UCSD-AML1 (cell line): Measurements from ENCODE around the gene RAB11FIP3.

Experiments
- DNase-seq: peaks from one replicate; lab custom pipeline; 2025; ENCODE audit not compliant: unreplicated experiment; lab: John Stamatoyannopoulos, UW

Gene RAB11FIP3

GRCh38 chr16:551210-551609 lies 125.8 kb downstream of the RAB11FIP3 start:
- DNase-seq = no peak

GRCh38 chr16:552171-552570 lies 126.7 kb downstream of the RAB11FIP3 start:
- no peak for DNase-seq

- DNase-seq = no peak
Observed at GRCh38 chr16:553601-554296, 128.3 kb downstream of the RAB11FIP3 start.

GRCh38 chr16:554297-554621 lies 128.8 kb downstream of the RAB11FIP3 start:
- no peak for DNase-seq

GRCh38 chr16:554640-555365 lies 129.4 kb downstream of the RAB11FIP3 start:
- no peak for DNase-seq

GRCh38 chr16:555528-556473 lies 130.4 kb downstream of the RAB11FIP3 start:
- DNase-seq = no peak

GRCh38 chr16:556474-557173 lies 131.2 kb downstream of the RAB11FIP3 start:
- DNase-seq = no peak

- DNase-seq = no peak
Observed at GRCh38 chr16:557463-558297, 132.2 kb downstream of the RAB11FIP3 start.

- no peak for DNase-seq
Observed at GRCh38 chr16:558298-559020, 133.0 kb downstream of the RAB11FIP3 start.

- DNase-seq = no peak
Observed at GRCh38 chr16:559021-559380, 133.6 kb downstream of the RAB11FIP3 start.

- DNase-seq = no peak
Observed at GRCh38 chr16:559411-560203, 134.2 kb downstream of the RAB11FIP3 start.

GRCh38 chr16:560204-560700 lies 134.8 kb downstream of the RAB11FIP3 start, which contains the start of gene PRR35:
Gene PRR35 (plus strand): TSS chr16:560394. CDS start chr16:563295, 2,901 bp downstream.
- no peak for DNase-seq

GRCh38 chr16:560701-561412 lies 135.4 kb downstream of the RAB11FIP3 start:
- DNase-seq = no peak

GRCh38 chr16:561413-561794 lies 136.0 kb downstream of the RAB11FIP3 start:
- DNase-seq = no peak

GRCh38 chr16:561957-562938 lies 136.8 kb downstream of the RAB11FIP3 start:
- no peak for DNase-seq

- DNase-seq = no peak
Observed at GRCh38 chr16:563072-563644, 137.7 kb downstream of the RAB11FIP3 start.
